ENCODE results near the gene ZNF346. TPM values are rescaled to one million over a fixed set of nuclear protein-coding genes. Genes with fewer than 3 reads are reported as not detected.
"Not testable (repeated sequence)": the region's sequence is repeated elsewhere in the genome, so short reads cannot be mapped to it uniquely, and the experiment has no call there.

Gene ZNF346
- total RNA-seq = 10 to 100 TPM in 2 of 10 donors, 1 to 10 TPM in 8; 7.2 to 11.0 (median 8.7) TPM
- polyA plus RNA-seq = 1 to 10 TPM; 4.8 to 6.7 TPM
- long read RNA-seq, donor 1, transcript ZNF346-201 (7 exons, 2,314 nt) = major isoform, 6 of 13 reads
- long read RNA-seq, donor 1, partial matches to known transcripts = 2 of 13 reads
- long read RNA-seq, donor 1, other reads (novel, unspliced or antisense) = 3 of 13 reads
- long read RNA-seq, donor 2, transcript ZNF346-201 (7 exons, 2,314 nt) = major isoform, 10 of 17 reads
- long read RNA-seq, donor 2, partial matches to known transcripts = 3 of 17 reads
- long read RNA-seq, donor 2, other reads (novel, unspliced or antisense) = 4 of 17 reads
- long read RNA-seq, donor 3, transcript ZNF346-201 (7 exons, 2,314 nt) = major isoform, 31 of 48 reads
- long read RNA-seq, donor 3, partial matches to known transcripts = 2 of 48 reads
- long read RNA-seq, donor 3, other reads (novel, unspliced or antisense) = 15 of 48 reads

GRCh38 chr5:177022386-177023302 lies at the start of gene ZNF346:
Gene ZNF346 (plus strand): TSS chr5:177022696. CDS start chr5:177022739, 43 bp downstream.
- Histone ChIP-seq H3K27me3 (no peaks in the 10 kb centered on the region), H3K9me3 (no peaks in the 10 kb centered on the region), H3K27ac (peak within 1 kb of the TSS; percentile 59 to 92 (median 86)), H3K36me3 (peaks cover 0 to 17% (median 0%) of the 10 kb centered on the region in 9 donors), H3K4me1 (peaks cover 0 to 24% (median 18%) of the 10 kb centered on the region in 9 donors), H3K4me3 (peak within 1 kb of the TSS; percentile 68 to 98 (median 92))
- TF ChIP-seq, protein P1, sequence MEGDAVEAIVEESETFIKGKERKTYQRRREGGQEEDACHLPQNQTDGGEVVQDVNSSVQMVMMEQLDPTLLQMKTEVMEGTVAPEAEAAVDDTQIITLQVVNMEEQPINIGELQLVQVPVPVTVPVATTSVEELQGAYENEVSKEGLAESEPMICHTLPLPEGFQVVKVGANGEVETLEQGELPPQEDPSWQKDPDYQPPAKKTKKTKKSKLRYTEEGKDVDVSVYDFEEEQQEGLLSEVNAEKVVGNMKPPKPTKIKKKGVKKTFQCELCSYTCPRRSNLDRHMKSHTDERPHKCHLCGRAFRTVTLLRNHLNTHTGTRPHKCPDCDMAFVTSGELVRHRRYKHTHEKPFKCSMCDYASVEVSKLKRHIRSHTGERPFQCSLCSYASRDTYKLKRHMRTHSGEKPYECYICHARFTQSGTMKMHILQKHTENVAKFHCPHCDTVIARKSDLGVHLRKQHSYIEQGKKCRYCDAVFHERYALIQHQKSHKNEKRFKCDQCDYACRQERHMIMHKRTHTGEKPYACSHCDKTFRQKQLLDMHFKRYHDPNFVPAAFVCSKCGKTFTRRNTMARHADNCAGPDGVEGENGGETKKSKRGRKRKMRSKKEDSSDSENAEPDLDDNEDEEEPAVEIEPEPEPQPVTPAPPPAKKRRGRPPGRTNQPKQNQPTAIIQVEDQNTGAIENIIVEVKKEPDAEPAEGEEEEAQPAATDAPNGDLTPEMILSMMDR (IDR thresholded peaks at IDR 0.05) = peak; percentile 10 to 86 (median 61)
- DNase-seq (peak; percentile 90 to 92), ATAC-seq (peak; percentile 95 to 98 (median 96))
- WGBS, 2 donors = 0 to 1% methylated on average over 76 to 77 of the region's 77 CpGs
- intact Hi-C loops (cut with DNase I) = no loop called here

GRCh38 chr5:176979669-176980068 lies 42.8 kb upstream of the ZNF346 start:
- TF ChIP-seq, protein P1 (IDR thresholded peaks at IDR 0.05) = no peak
- DNase-seq (no peak), ATAC-seq (no peak)
- Histone ChIP-seq H3K36me3 (peaks cover 0 to 70% (median 26%) of the 10 kb centered on the region in 9 donors), H3K9me3 (no peaks in the 10 kb centered on the region), H3K27me3 (no peaks in the 10 kb centered on the region), H3K4me3 (no peak overlapping the region), H3K4me1 (peaks cover 0 to 13% (median 0%) of the 10 kb centered on the region in 9 donors), H3K27ac (no peak overlapping the region)
- WGBS, 2 donors = 88 to 94% methylated on average over 3 of the region's 3 CpGs
- intact Hi-C loops (cut with DNase I) = no loop called here

GRCh38 chr5:176980818-176981217 lies 41.7 kb upstream of the ZNF346 start:
- Histone ChIP-seq H3K4me1 (peaks cover 0 to 24% (median 7%) of the 10 kb centered on the region in 9 donors), H3K27me3 (no peaks in the 10 kb centered on the region), H3K9me3 (no peaks in the 10 kb centered on the region), H3K4me3 (no peak overlapping the region), H3K27ac (no peak overlapping the region), H3K36me3 (peaks cover 0 to 58% (median 26%) of the 10 kb centered on the region in 9 donors)
- TF ChIP-seq, protein P1 (IDR thresholded peaks at IDR 0.05) = no peak
- DNase-seq (no peak), ATAC-seq (no peak)
- intact Hi-C loops (cut with DNase I) = no loop called here
- WGBS, 2 donors = 93 to 94% methylated on average over 7 of the region's 7 CpGs

DNA sequence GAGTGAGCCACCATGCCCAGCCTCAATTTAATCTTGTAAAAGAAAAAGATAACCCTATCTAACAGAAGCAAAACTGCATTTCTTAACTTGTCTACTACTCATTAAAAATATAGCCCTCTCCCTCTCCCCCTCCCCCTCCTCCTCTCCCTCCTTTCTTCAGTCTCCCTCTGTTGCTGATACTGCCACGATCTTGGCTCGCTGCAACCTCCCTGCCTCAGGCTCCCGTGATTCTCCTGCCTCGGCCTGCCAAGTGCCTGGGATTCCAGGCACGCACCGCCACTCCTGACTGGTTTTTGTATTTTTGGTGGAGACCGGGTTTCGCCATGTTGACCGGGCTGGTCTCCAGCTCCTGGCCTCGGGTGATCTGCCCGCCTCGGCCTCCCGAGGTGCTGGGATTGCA lies 39.4 kb upstream of the ZNF346 start:
- intact Hi-C loops (cut with DNase I); H3K27me3 ChIP-seq; H3K4me3 ChIP-seq; H3K9me3 ChIP-seq: not testable (repeated sequence)
- ATAC-seq (peak in 5 of 8 donors; percentile 38 to 64 (median 51)), DNase-seq (peak; percentile 16 to 33)
- Histone ChIP-seq H3K4me1 (peaks cover 0 to 30% (median 7%) of the 10 kb centered on the region in 9 donors), H3K27ac (peak overlapping the region in 4 of 10 donors; percentile 3 to 49 (median 26)), H3K36me3 (peaks cover 0 to 44% (median 26%) of the 10 kb centered on the region in 9 donors)
- 54 to 69% methylated on average over 13 of the region's 13 CpGs for WGBS, 2 donors

DNA sequence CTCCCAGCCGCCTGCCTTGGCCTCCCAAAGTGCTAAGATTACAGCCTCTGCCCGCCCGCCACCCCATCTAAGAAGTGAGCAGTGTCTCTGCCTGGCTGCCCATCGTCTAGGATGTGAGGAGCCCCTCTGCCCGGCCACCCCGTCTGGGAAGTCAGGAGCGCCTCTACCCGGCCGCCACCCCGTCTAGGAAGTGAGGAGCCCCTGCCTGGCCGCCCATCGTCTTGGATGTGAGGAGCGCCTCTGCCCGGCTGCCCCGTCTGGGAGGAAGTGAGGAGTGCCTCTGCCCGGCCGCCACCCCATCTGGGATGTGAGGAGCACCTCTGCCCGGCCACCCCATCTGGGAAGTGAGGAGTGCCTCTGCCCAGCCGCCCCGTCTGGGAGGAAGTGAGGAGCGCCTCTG lies 38.9 kb upstream of the ZNF346 start:
- ATAC-seq; intact Hi-C loops (cut with DNase I); H3K27me3 ChIP-seq; H3K4me3 ChIP-seq; DNase-seq; H3K9me3 ChIP-seq: not testable (repeated sequence)
- H3K4me1 ChIP-seq = peaks cover 0 to 30% (median 7%) of the 10 kb centered on the region in 9 donors
- H3K36me3 ChIP-seq = peaks cover 0 to 41% (median 26%) of the 10 kb centered on the region in 9 donors
- H3K27ac ChIP-seq = peak overlapping the region in 2 of 10 donors; percentile 11 to 49
- 93 to 98% methylated on average over 20 to 21 of the region's 21 CpGs for WGBS, 2 donors

GRCh38 chr5:176984176-176984575 lies 38.3 kb upstream of the ZNF346 start:
- Histone ChIP-seq H3K4me1 (peaks cover 0 to 31% (median 7%) of the 10 kb centered on the region in 9 donors), H3K36me3 (peaks cover 0 to 35% (median 22%) of the 10 kb centered on the region in 9 donors), H3K27ac (peak overlapping the region in 1 of 10 donors; percentile 34)
- DNase-seq; intact Hi-C loops (cut with DNase I); H3K9me3 ChIP-seq; ATAC-seq; H3K27me3 ChIP-seq; H3K4me3 ChIP-seq: not testable (repeated sequence)
- 97 to 98% methylated on average over 28 of the region's 28 CpGs for WGBS, 2 donors
